ENCODE measurements around the gene CAPN5.

CAPN5 gene

GRCh38 chr11:77120571-77120970, 53.8 kb downstream of the CAPN5 start:
- no peak for TF ChIP-seq CTCF (IDR thresholded peaks at IDR 0.05; ENCODE audit: control extremely low read depth, extremely low read depth, low read depth, missing control alignments)
- CTCF ChIA-PET, result interaction anchor here (1.7 to 2.0 kb wide), 2 partner anchors 69 to 73 kb away, joined by 4 to 5 read pairs; no protein-coding TSS in a partner anchor
- DNase-seq (ENCODE audit: extremely low spot score), result no peak
- POLR2A ChIA-PET, result no interaction called here

- CTCF ChIA-PET, result interaction anchor here (1.7 to 2.0 kb wide), 2 partner anchors 68 to 73 kb away, joined by 4 to 5 read pairs; no protein-coding TSS in a partner anchor
- POLR2A ChIA-PET, result no interaction called here
- TF ChIP-seq CTCF (IDR thresholded peaks at IDR 0.05; ENCODE audit: control extremely low read depth, extremely low read depth, low read depth, missing control alignments), result no peak
- DNase-seq (ENCODE audit: extremely low spot score), result no peak
These were observed 54.4 kb downstream of the CAPN5 start for GRCh38 chr11:77121096-77121640.

GRCh38 chr11:77121876-77122575, 55.3 kb downstream of the CAPN5 start:
- CTCF ChIA-PET, result interaction anchor here (1.2 to 2.0 kb wide), 4 partner anchors 68 to 435 kb away, joined by 3 to 5 read pairs (median 4); no protein-coding TSS in a partner anchor
- DNase-seq (ENCODE audit: extremely low spot score), result no peak
- no peak for TF ChIP-seq CTCF (IDR thresholded peaks at IDR 0.05; ENCODE audit: control extremely low read depth, extremely low read depth, low read depth, missing control alignments)
- POLR2A ChIA-PET, result no interaction called here

- TF ChIP-seq CTCF (IDR thresholded peaks at IDR 0.05; ENCODE audit: control extremely low read depth, extremely low read depth, low read depth, missing control alignments), result no peak
- ChIA-PET CTCF (interaction anchor here (1.0 to 2.0 kb wide), 5 partner anchors 14 to 434 kb away, joined by 3 to 5 read pairs (median 3); no protein-coding TSS in a partner anchor), POLR2A (no interaction called here)
- no peak for DNase-seq (ENCODE audit: extremely low spot score)
These were observed 55.9 kb downstream of the CAPN5 start for GRCh38 chr11:77122576-77123212.

GRCh38 chr11:77123591-77123990, 56.8 kb downstream of the CAPN5 start:
- TF ChIP-seq CTCF (IDR thresholded peaks at IDR 0.05; ENCODE audit: control extremely low read depth, extremely low read depth, low read depth, missing control alignments), result no peak
- CTCF ChIA-PET, result interaction anchor here (1.0 to 1.3 kb wide), 4 partner anchors 13 to 433 kb away, joined by 3 to 4 read pairs (median 3); no protein-coding TSS in a partner anchor
- DNase-seq (ENCODE audit: extremely low spot score), result no peak
- POLR2A ChIA-PET, result no interaction called here

GRCh38 chr11:77124041-77124440, 57.3 kb downstream of the CAPN5 start:
- no peak for DNase-seq (ENCODE audit: extremely low spot score)
- POLR2A ChIA-PET, result no interaction called here
- no peak for TF ChIP-seq CTCF (IDR thresholded peaks at IDR 0.05; ENCODE audit: control extremely low read depth, extremely low read depth, low read depth, missing control alignments)
- CTCF ChIA-PET, result no interaction called here

All from GM10248 (cell line).